ENCODE measurements around the gene STX18. TPM values are rescaled to one million over a fixed set of nuclear protein-coding genes. Genes with fewer than 3 reads are reported as not detected.

The STX18 gene
- total RNA-seq, 2 donors from 2014 or later = 24.1 to 33.5 TPM

- H3K4me3 ChIP-seq = no peak overlapping the region
- peak in 2 of 4 experiments; percentile 33 to 55 for TF ChIP-seq CTCF (IDR thresholded peaks at IDR 0.05)
- no peak for TF ChIP-seq POLR2AphosphoS5 (IDR thresholded peaks at IDR 0.05)
- intact Hi-C loops (cut with DNase I) = no loop called here
These were observed 111.2 kb downstream of the STX18 start for GRCh38 chr4:4430492-4431195.

GRCh38 chr4:4428966-4429875, 112.6 kb downstream of the STX18 start:
- Histone ChIP-seq H3K4me3 (no peak overlapping the region), H3K4me1 (replicated peaks) (no peaks in the 10 kb centered on the region), H3K36me3 (no peaks in the 10 kb centered on the region), H3K27me3 (replicated peaks; ENCODE audit: insufficient read depth) (no peaks in the 10 kb centered on the region), H3K9me3 (no peaks in the 10 kb centered on the region), H3K27ac (no peak overlapping the region)
- intact Hi-C loops (cut with DNase I) = no loop called here
- 93% methylated on average over 10 of the region's 10 CpGs for WGBS
- TF ChIP-seq POLR2A (IDR thresholded peaks at IDR 0.05) (no peak), POLR2AphosphoS5 (IDR thresholded peaks at IDR 0.05) (no peak), CTCF (IDR thresholded peaks at IDR 0.05) (no peak)
- no peak for DNase-seq (ENCODE audit: low spot score)

More at GRCh38 chr4:4430492-4431195, 111.2 kb downstream of the STX18 start:
- no peaks in the 10 kb centered on the region for H3K9me3 ChIP-seq
- DNase-seq (ENCODE audit: low spot score) = peak; percentile 29
- no peak overlapping the region for H3K27ac ChIP-seq
- no peaks in the 10 kb centered on the region for H3K36me3 ChIP-seq
- H3K27me3 ChIP-seq (replicated peaks; ENCODE audit: insufficient read depth) = no peaks in the 10 kb centered on the region
- WGBS = 53% methylated on average over 7 of the region's 7 CpGs
- H3K4me1 ChIP-seq (replicated peaks) = no peaks in the 10 kb centered on the region

- H3K27ac ChIP-seq = no peak overlapping the region
- intact Hi-C loops (cut with DNase I) = no loop called here
- DNase-seq (ENCODE audit: low spot score) = no peak
These were observed 114.0 kb downstream of the STX18 start for GRCh38 chr4:4427886-4428285.

GRCh38 chr4:4427121-4427870, 114.6 kb downstream of the STX18 start:
- intact Hi-C loops (cut with DNase I) = no loop called here
- no peak for DNase-seq (ENCODE audit: low spot score)
- H3K9me3 ChIP-seq = no peaks in the 10 kb centered on the region
- WGBS = 89% methylated on average over 12 of the region's 12 CpGs
- no peak overlapping the region for H3K4me3 ChIP-seq
- TF ChIP-seq POLR2AphosphoS5 (IDR thresholded peaks at IDR 0.05) = no peak
- no peak for TF ChIP-seq POLR2A (IDR thresholded peaks at IDR 0.05)
- TF ChIP-seq CTCF (IDR thresholded peaks at IDR 0.05) = no peak
- H3K36me3 ChIP-seq = no peaks in the 10 kb centered on the region
- H3K4me1 ChIP-seq (replicated peaks) = no peaks in the 10 kb centered on the region
- H3K27me3 ChIP-seq (replicated peaks; ENCODE audit: insufficient read depth) = no peaks in the 10 kb centered on the region
- no peak overlapping the region for H3K27ac ChIP-seq

More at GRCh38 chr4:4427886-4428285, 114.0 kb downstream of the STX18 start:
- H3K36me3 ChIP-seq = no peaks in the 10 kb centered on the region
- 82% methylated on average over 5 of the region's 5 CpGs for WGBS
- no peaks in the 10 kb centered on the region for H3K4me1 ChIP-seq (replicated peaks)
- no peaks in the 10 kb centered on the region for H3K9me3 ChIP-seq
- TF ChIP-seq CTCF (IDR thresholded peaks at IDR 0.05) = no peak
- H3K4me3 ChIP-seq = no peak overlapping the region
- H3K27me3 ChIP-seq (replicated peaks; ENCODE audit: insufficient read depth) = no peaks in the 10 kb centered on the region

Measured in prostate gland (tissue), 2 donors.